HG02840 (cell line): ENCODE data around the gene PLEKHB2.
"Not testable (repeated sequence)": the region's sequence is repeated elsewhere in the genome, so short reads cannot be mapped to it uniquely, and the experiment has no call there.

Source experiments
- ATAC-seq: cut with Tn5 transposase; IDR thresholded peaks from one replicate; pipeline ENCODE4 v1.9.1; 2021; ENCODE audit warnings: mild to moderate bottlenecking, moderate library complexity, moderate number of reproducible peaks; ENCODE audit not compliant: unreplicated experiment, low FRiP score

Gene PLEKHB2

DNA sequence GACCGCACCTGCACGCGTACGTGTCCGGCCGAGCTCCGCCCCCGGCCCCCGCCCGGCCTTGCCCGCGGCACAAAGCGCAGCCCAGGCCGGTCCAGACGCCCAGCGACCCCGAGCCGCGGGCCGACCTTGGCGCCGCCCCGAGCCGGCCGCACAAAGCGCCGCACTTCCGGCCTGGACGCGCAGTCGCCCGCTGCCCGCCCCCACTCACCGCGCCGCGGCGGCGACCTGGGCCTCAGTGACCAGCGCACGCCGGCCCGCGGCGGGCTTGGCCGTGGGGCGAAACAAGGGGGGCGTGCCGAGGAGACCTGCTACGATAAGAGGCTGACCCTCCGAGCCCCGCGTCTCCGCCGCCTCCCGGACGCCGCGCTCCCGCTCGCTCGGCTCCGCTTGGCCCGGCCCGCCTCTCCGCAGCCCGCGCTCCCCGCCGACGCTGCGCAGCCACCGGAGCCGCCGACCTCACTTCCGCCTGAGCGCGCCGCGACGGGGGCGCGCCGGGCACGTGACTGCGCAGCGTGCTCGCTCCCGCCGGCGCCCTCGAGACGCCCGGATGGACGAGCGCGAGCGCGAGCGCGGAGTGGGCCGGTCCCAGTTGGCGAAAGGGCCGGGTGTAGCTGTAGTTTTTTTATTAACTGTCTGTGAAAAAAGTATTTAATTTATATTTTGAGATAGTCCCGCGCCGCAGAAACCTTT, 12.0 kb upstream of the PLEKHB2 start, which contains the start of gene FAM168B:
Gene FAM168B, minus strand, starts transcription at position 455 of the 690 bp plus-strand sequence. CDS start 10,814 bp downstream, outside the sequence.
- peak; percentile 81 for ATAC-seq

DNA sequence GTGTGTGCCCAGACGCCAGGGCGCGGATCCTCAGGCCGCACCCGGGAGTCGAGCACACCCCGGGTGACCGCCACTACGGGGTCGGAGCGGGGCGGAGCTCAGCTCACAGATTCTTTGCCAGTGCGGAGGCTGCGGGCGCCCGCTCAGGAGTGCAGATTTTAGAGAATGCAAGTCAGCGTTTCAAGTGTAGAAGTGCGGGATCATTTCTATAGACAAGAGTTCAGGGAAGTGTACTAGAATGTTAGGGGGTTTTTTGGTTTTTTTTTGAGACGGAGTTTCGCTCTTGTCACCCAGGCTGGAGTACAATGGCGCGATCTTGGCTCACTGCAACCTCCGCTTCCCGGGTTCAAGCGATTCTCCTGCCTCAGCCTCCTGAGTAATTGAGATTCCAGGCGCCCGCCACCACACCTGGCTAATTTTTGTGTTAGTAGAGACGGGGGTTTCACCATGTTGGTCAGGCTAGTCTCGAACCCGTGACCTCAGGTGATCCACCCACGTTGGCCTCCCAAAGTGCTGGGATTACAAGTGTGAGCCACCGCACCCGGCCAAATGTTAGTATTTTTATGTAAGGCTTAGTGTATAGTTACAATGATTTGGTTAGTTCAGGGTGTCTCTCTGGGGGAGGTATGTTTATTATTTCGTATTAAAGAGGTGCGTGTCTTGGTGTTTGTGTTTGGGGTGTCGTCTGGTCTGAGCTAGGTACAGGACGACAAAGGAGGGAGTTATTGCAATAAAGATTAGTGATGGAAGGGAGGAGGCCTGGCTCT, 11.3 kb upstream of the PLEKHB2 start:
- peak; percentile 75 for ATAC-seq

GRCh38 chr2:131094463-131095281, 10.5 kb upstream of the PLEKHB2 start:
- ATAC-seq: no peak

DNA sequence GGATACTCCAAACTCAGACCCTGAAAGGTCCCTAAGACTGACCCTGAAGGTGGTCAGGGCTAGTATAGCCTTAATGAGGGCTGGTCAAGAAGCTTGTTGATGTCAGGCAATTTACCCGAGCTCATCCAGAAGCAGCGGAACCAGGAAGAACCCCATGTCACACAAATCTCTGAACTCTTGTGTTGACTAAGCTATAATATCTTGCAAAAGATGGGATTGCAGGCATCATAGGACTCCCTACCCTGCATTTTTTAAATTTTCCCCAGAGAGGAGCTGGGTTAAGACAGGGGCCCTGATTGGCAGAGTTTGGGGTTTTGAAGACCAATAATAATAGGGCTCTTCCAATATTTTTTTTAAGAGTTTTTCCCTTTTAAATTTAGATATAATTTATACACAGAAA, 2.0 kb upstream of the PLEKHB2 start:
- ATAC-seq: no peak

DNA sequence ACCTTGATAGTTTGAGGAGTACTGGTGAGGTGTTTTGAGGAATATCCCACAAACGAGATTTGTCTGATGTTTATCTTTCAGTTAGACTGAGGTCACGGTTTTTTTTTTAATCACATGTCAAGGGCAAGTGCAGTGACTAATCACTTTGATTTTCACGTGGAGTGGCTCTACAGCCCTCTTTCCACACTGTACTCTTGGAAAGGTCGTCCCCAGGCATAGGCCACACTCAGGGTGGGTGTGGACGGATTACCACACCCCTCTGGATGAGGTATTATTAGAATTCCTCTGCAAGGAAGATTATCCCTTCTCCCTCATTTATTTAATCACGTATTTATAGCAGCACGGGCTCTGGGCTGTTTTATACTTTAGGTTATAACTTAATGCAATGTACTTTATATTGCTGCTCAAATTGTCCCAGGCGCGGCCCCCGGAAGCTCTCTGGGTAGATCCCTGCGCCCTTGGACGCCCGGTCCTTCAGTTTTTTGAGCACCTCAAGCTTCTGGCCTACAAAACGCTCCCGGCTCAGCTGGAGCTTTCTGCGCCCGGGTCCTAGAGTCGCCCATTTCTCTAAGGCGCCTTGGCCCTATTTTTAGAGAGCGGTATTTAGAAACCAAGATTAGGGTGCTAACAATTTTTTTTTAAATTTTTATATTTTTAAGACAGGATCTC, 515 bp upstream of the PLEKHB2 start:
- ATAC-seq: peak; percentile 63

GRCh38 chr2:131105950-131106801, 1.0 kb downstream of the PLEKHB2 start:
- ATAC-seq: peak; percentile 28

- no peak for ATAC-seq
Observed at GRCh38 chr2:131112529-131112928, 7.4 kb downstream of the PLEKHB2 start.

GRCh38 chr2:131113566-131114227, 8.6 kb downstream of the PLEKHB2 start:
- no peak for ATAC-seq

DNA sequence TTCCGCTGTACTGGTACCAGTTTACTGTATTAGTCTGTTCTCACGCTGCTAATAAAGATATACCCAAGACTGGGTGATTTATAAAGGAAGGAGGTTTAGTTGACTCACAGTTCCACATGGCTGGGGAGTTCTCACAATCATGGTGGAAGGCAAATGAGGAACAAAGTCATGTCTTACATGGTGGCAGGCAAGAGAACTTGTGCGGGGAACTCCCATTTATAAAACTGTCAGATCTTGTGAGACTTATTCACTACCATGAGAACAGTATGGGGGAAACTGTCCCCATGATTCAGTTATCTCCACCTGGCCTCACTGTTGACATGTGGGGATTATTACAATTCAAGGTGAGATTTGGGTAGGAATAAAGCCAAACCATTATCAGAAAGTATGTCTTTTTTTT, 9.8 kb downstream of the PLEKHB2 start:
- ATAC-seq: not testable (repeated sequence)

DNA sequence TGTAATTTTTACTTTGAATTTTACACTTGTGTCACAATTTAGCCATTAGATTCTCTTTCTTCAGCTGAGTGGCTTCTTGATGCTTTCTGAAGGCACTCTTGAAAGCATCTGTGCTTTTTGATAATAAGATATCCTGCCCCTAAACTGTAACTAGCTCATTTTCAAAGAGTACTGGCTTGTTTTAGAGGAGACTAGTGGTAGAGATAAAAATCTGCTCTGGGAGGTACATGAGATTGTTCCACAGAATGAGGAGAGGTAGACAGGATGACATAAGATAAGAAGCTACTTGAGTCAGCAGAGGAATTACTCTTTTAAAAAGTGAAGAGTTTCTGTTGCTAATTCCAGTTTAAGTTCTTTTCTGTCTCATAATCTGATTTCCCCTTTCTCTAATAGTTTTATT, 10.6 kb downstream of the PLEKHB2 start:
- ATAC-seq: no peak

DNA sequence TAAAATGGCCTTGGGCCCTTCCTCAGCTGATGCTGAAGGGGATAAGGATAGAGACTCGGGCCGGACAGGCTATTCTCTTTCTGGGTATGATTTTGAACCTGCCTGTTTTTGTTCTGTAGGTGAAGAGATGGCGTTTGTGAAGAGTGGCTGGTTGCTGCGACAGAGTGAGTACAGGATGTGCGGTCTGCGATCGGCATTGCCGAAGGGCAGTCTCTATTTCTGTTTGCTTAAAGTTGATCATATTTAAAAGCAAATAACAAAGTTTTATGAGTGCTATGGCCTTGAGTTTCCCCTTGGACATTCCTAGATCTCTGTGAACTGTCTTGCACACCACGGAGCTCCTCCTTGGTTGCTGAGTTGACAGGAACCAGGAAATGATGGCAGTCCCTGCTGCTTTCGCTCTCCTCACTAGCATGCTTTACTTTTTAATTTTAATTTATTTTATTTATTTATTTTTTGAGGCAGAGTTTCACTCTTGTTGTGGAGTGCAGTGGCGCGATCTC, 15.7 kb downstream of the PLEKHB2 start:
- no peak for ATAC-seq

GRCh38 chr2:131121464-131121863, 16.3 kb downstream of the PLEKHB2 start:
- no peak for ATAC-seq

DNA sequence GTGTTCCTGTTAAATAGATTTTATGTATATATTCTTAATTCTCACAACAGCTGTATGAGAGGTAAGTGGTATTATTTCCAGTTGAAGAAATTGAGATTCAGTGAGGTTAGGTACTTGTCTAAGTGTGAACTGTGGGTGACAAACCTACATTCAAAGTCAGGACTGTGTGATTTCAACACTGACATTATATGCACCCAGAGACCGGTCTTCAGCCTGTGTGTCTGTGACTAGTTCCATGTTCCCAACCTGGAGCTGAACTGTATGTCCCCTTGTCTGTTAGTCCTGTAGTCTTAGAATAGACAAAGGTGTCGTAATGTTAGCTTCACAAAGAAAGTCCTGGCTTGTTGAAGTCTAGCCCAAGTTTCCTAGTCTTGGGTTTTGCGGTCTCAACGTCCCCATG, 17.4 kb downstream of the PLEKHB2 start:
- no peak for ATAC-seq

DNA sequence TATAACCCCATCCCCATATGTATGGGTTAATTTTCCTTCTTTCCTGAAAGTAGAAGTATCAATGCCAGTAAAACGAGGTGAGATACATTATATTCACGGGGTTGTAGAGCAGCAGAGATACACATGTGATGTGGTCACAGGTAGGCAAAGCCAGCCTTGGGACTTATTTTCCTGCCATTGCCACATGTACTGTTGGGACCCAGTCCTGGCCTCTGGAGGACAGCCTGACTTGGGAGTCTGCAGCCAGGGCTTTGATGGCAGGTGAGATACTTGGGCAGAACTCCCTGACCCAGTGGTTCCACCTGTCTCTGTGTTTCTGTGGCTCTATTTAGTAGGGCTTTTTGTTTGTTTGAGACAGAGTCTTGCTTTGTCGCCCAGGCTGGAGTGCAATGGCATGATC, 18.1 kb downstream of the PLEKHB2 start:
- ATAC-seq: no peak

GRCh38 chr2:131125195-131125757, 20.1 kb downstream of the PLEKHB2 start:
- ATAC-seq: no peak

DNA sequence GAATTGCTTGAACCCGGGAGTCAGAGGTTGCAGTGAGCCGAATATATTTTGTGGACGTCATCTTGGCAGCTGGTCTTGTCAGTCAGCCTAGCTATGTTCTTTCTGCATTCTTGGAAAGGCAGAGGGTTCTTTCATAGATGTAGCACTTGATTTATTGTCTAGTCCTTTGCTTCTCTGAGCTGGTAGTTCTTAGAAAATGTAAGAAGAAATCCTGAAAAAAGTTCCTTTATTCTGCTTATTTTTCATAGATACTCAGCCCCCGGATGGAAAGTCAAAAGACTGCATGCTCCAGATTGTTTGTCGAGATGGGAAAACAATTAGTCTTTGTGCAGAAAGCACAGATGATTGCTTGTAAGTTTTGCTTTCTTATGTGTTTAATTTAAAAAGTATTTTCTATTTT, 21.3 kb downstream of the PLEKHB2 start:
- ATAC-seq: no peak

- no peak for ATAC-seq
Observed at GRCh38 chr2:131127076-131127475, 21.9 kb downstream of the PLEKHB2 start.

- ATAC-seq: no peak
Observed at GRCh38 chr2:131127981-131128380, 22.8 kb downstream of the PLEKHB2 start.

GRCh38 chr2:131130298-131130596, 25.1 kb downstream of the PLEKHB2 start:
- ATAC-seq: no peak
